Measurements from ENCODE around the gene CPSF4. TPM values are rescaled to one million over a fixed set of nuclear protein-coding genes. Genes with fewer than 3 reads are reported as not detected.

The CPSF4 gene
- polyA plus RNA-seq, 3 donors: 11.6 to 56.3 (median 12.3) TPM

GRCh38 chr7:99422625-99423024 lies 16.1 kb upstream of the CPSF4 start:
- no peak overlapping the region for H2AFZ ChIP-seq (ENCODE audit: insufficient read depth, low read depth, low read length, poor library complexity, severe bottlenecking)
- Mint-ChIP-seq H3K4me3 (no peak overlapping the region), H3K27ac (no peak overlapping the region), H3K9me3 (peaks cover 0 to 2% (median 0%) of the 10 kb centered on the region in 7 donors), H3K36me3 (peaks cover 66 to 81% of the 10 kb centered on the region in 2 donors), H3K4me1 (no peaks in the 10 kb centered on the region), H3K27me3 (ENCODE audit: low read depth in 3 of 3) (peaks cover 0 to 2% (median 0%) of the 10 kb centered on the region in 3 donors)
- H3K4me1 ChIP-seq (ENCODE audit: control insufficient read depth in 1 of 2, insufficient read depth in 2 of 2, low read length in 2 of 2): no peaks in the 10 kb centered on the region
- no peaks in the 10 kb centered on the region for H3K27me3 ChIP-seq (ENCODE audit: control insufficient read depth in 2 of 2, insufficient read depth in 2 of 2, low read length in 2 of 2)
- no peak for DNase-seq
- no peak for TF ChIP-seq CTCF (IDR thresholded peaks at IDR 0.05)
- H3K4me2 ChIP-seq (replicated peaks; ENCODE audit: extremely low read depth, low read length, poor library complexity, severe bottlenecking): no peak overlapping the region
- no peak overlapping the region for H3K4me3 ChIP-seq (replicated peaks in 1 of 3; ENCODE audit: low read depth in 2 of 3, low read length in 3 of 3)
- H3K79me2 ChIP-seq (ENCODE audit: insufficient read depth, low read length): no peaks in the 10 kb centered on the region
- H3K9me3 ChIP-seq (replicated peaks in 1 of 2; ENCODE audit: control insufficient read depth in 1 of 2, insufficient read depth in 1 of 2, low read length in 2 of 2): no peaks in the 10 kb centered on the region
- no peak overlapping the region for H3K9ac ChIP-seq (ENCODE audit: insufficient read depth, low read length, poor library complexity, severe bottlenecking)
- H3K36me3 ChIP-seq (replicated peaks in 1 of 2; ENCODE audit: control insufficient read depth in 1 of 2, insufficient read depth in 2 of 2, low read length in 2 of 2): peaks cover 62 to 83% of the 10 kb centered on the region in 2 donors
- intact Hi-C loops (cut with micrococcal nuclease): no loop called here
- WGBS (ENCODE audit: insufficient coverage): 87% methylated on average over 3 of the region's 5 CpGs
- H3K27ac ChIP-seq (ENCODE audit: low read depth in 1 of 2, low read length in 2 of 2): no peak overlapping the region
- H4K20me1 ChIP-seq (ENCODE audit: insufficient read depth, low read length): peaks cover 25% of the 10 kb centered on the region

GRCh38 chr7:99424932-99425730 lies 13.6 kb upstream of the CPSF4 start:
- Histone ChIP-seq H3K9ac (ENCODE audit: insufficient read depth, low read length, poor library complexity, severe bottlenecking) (no peak overlapping the region), H3K4me1 (ENCODE audit: control insufficient read depth in 1 of 2, insufficient read depth in 2 of 2, low read length in 2 of 2) (no peaks in the 10 kb centered on the region), H2AFZ (ENCODE audit: insufficient read depth, low read depth, low read length, poor library complexity, severe bottlenecking) (no peak overlapping the region), H3K9me3 (replicated peaks in 1 of 2; ENCODE audit: control insufficient read depth in 1 of 2, insufficient read depth in 1 of 2, low read length in 2 of 2) (no peaks in the 10 kb centered on the region), H3K4me2 (replicated peaks; ENCODE audit: extremely low read depth, low read length, poor library complexity, severe bottlenecking) (no peak overlapping the region), H3K4me3 (replicated peaks in 1 of 3; ENCODE audit: low read depth in 2 of 3, low read length in 3 of 3) (no peak overlapping the region), H3K27me3 (ENCODE audit: control insufficient read depth in 2 of 2, insufficient read depth in 2 of 2, low read length in 2 of 2) (no peaks in the 10 kb centered on the region), H3K36me3 (replicated peaks in 1 of 2; ENCODE audit: control insufficient read depth in 1 of 2, insufficient read depth in 2 of 2, low read length in 2 of 2) (peaks cover 55 to 76% of the 10 kb centered on the region in 2 donors), H4K20me1 (ENCODE audit: insufficient read depth, low read length) (peaks cover 6% of the 10 kb centered on the region), H3K79me2 (ENCODE audit: insufficient read depth, low read length) (no peaks in the 10 kb centered on the region), H3K27ac (ENCODE audit: low read depth in 1 of 2, low read length in 2 of 2) (no peak overlapping the region)
- H3K36me3 Mint-ChIP-seq: peaks cover 61 to 80% of the 10 kb centered on the region in 2 donors
- no peak overlapping the region for H3K4me3 Mint-ChIP-seq
- DNase-seq: no peak
- TF ChIP-seq CTCF (IDR thresholded peaks at IDR 0.05): no peak
- H3K4me1 Mint-ChIP-seq: no peaks in the 10 kb centered on the region
- WGBS (ENCODE audit: insufficient coverage): 95% methylated on average over 23 of the region's 24 CpGs
- no peaks in the 10 kb centered on the region for H3K27me3 Mint-ChIP-seq (ENCODE audit: low read depth in 3 of 3)
- intact Hi-C loops (cut with micrococcal nuclease): no loop called here
- H3K9me3 Mint-ChIP-seq: peaks cover 0 to 2% (median 0%) of the 10 kb centered on the region in 7 donors
- peak overlapping the region in 1 of 7 donors; percentile 36 for H3K27ac Mint-ChIP-seq
